GM06990 (cell line): ENCODE measurements around the gene YIF1B.

Experiments used
- DNase-seq: peaks from one replicate; pipeline ENCODE4 v3.0.0-alpha.2; 2011; ENCODE audit not compliant: insufficient read length; ENCODE audit errors: extremely low read depth
- H3K27me3 ChIP-seq: replicated peaks from 2 replicates; pipeline ENCODE4 v1.6.0; 2011; ENCODE audit warnings: low read length; ENCODE audit not compliant: control insufficient read depth, insufficient read depth
- H3K36me3 ChIP-seq: 2 replicates; pipeline ENCODE4 v1.5.1; 2011; ENCODE audit warnings: low read length; ENCODE audit not compliant: control insufficient read depth, insufficient read depth
- H3K4me3 ChIP-seq: replicated peaks from 2 replicates; pipeline ENCODE4 v1.5.1; 2011; ENCODE audit warnings: low read depth, mild to moderate bottlenecking, control low read depth, low read length
- CTCF ChIP-seq: IDR thresholded peaks from 2 replicates; pipeline ENCODE4 v1.5.1; 2011; ENCODE audit warnings: low read length, control low read depth, mild to moderate bottlenecking, inconsistent platforms; ENCODE audit not compliant: insufficient read depth, poor library complexity, severe bottlenecking

YIF1B gene

DNA sequence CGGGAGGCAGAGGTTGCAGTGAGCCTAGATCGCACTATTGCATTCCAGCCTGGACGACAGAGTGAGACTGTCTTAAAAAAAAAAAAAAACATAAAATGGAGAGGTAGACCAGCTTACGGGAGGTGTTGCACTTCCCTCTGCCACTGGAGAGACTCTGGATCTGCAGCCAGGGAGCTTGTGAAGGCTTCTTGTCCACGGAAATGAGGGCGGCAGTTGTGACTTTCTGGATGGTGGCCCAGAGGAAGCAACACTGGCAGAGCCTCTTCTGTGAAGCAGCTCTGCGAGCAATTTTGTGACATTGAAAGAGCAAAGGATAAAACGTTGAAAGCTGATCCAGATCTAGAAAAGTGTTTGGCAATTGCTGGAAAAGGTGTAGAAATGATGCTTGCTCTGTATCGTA, 41.0 kb downstream of the YIF1B start:
- no peak for DNase-seq
- Histone ChIP-seq H3K27me3 (no peaks in the 10 kb centered on the region), H3K4me3 (no peak overlapping the region), H3K36me3 (no peaks in the 10 kb centered on the region)
- TF ChIP-seq CTCF = no peak

- Histone ChIP-seq H3K4me3 (no peak overlapping the region), H3K27me3 (no peaks in the 10 kb centered on the region), H3K36me3 (no peaks in the 10 kb centered on the region)
- no peak for TF ChIP-seq CTCF
- no peak for DNase-seq
These were observed 42.2 kb downstream of the YIF1B start for GRCh38 chr19:38273499-38273898.

- no peak for TF ChIP-seq CTCF
- Histone ChIP-seq H3K36me3 (no peaks in the 10 kb centered on the region), H3K27me3 (no peaks in the 10 kb centered on the region), H3K4me3 (no peak overlapping the region)
- DNase-seq = no peak
These were observed 45.1 kb downstream of the YIF1B start for GRCh38 chr19:38270587-38271167.

DNA sequence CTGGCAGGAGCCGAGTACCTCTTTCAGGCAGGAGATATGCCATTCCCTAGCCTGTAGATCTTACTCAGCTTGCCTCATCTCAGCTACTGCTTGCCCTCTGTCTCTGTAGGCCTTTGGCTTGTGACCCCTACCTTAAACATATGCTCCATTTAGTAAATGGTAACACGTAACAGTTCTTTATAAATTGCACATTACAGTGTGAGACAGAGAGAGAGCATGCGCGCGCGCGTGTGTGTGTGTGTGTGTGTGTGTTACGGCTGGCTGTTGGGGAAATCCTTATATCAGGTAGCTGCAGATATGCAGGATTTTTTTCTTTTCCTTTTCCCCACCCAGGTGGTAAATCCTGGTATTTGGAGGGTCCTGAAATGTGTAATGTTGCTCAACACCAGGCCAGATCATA, 47.2 kb downstream of the YIF1B start:
- no peak overlapping the region for H3K4me3 ChIP-seq
- no peaks in the 10 kb centered on the region for H3K36me3 ChIP-seq
- TF ChIP-seq CTCF = no peak
- H3K27me3 ChIP-seq = no peaks in the 10 kb centered on the region; the same call in 1 of the 2 replicates
- no peak for DNase-seq

DNA sequence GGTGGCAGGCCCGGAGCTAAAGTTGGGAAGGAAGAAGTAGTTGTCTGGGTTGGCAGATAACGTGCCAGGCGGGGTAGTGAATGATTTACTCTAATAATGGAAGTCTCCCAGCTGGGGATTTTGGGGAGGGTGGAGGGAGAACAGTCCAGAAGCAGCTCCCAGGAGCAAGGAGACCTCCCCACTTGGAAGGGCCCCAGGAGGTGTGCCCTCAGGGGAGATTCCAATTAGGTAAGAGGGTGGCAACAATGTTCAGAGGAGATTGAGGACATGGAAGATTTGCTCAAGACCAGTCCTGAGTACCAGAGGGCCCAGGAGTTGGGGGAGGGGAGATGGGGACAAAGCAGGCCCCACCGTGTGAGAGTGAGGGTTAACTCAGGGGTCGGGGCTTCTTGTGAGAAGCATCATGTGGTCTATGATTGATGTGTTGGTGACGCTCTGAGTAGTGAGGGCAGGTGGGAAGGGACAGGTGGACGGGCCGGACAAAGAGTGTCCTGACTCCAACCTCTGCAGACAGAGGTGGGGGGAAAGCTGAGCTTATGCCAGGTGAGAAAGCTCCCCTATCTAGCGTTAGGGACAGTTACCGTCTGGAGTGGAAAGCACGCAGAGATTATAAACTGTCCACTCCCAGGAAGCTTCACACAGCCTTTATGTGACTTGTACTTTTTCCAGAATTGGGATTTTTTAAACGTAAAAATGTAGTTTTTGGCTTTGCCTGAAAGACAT, 47.8 kb downstream of the YIF1B start:
- DNase-seq = no peak
- H3K36me3 ChIP-seq = no peaks in the 10 kb centered on the region
- H3K4me3 ChIP-seq = no peak overlapping the region
- no peak for TF ChIP-seq CTCF
- no peaks in the 10 kb centered on the region; the same call in 1 of the 2 replicates for H3K27me3 ChIP-seq
